H9 (cell line): ENCODE measurements around the gene NKX2-2. TPM values are rescaled to one million over a fixed set of nuclear protein-coding genes. Genes with fewer than 3 reads are reported as not detected.

Experiments
- DNase-seq: peaks from one replicate; pipeline ENCODE4 v3.0.0-alpha.2; 2017
- H2AFZ ChIP-seq: one replicate; pipeline ENCODE4 v1.6.1; 2013; ENCODE audit warnings: mild to moderate bottlenecking, low read length, control low read depth, moderate library complexity
- H2AK5ac ChIP-seq: 2 replicates; pipeline ENCODE4 v1.6.1; 2013; ENCODE audit warnings: low read length, control low read depth, mixed read lengths; ENCODE audit not compliant: insufficient read length
- H2BK120ac ChIP-seq: one replicate; pipeline ENCODE4 v1.6.1; 2013; ENCODE audit warnings: low read depth, mild to moderate bottlenecking, low read length, control low read depth, inconsistent platforms; ENCODE audit not compliant: poor library complexity, severe bottlenecking
- H2BK12ac ChIP-seq: 2 replicates; pipeline ENCODE4 v1.6.1; 2013; ENCODE audit warnings: low read length, control low read depth, mixed read lengths, low read depth; ENCODE audit not compliant: insufficient read length
- H2BK15ac ChIP-seq: 2 replicates; pipeline ENCODE4 v1.6.1; 2013; ENCODE audit warnings: low read depth, low read length, control low read depth
- H2BK20ac ChIP-seq: one replicate; pipeline ENCODE4 v1.6.1; 2013; ENCODE audit warnings: low read depth, mild to moderate bottlenecking, low read length, control low read depth, inconsistent platforms; ENCODE audit not compliant: poor library complexity, severe bottlenecking
- H2BK5ac ChIP-seq: 2 replicates; pipeline ENCODE4 v1.6.1; 2013; ENCODE audit warnings: low read length, control low read depth, mixed read lengths; ENCODE audit not compliant: insufficient read length
- H3K14ac ChIP-seq: 2 replicates; pipeline ENCODE4 v1.6.1; 2013; ENCODE audit warnings: low read length, control low read depth; ENCODE audit not compliant: insufficient read depth
- H3K18ac ChIP-seq: 2 replicates; pipeline ENCODE4 v1.6.1; 2013; ENCODE audit warnings: low read depth, mild to moderate bottlenecking, mixed read lengths, low read length, control low read depth; ENCODE audit not compliant: insufficient read length
- H3K23ac ChIP-seq: 2 replicates; pipeline ENCODE4 v1.6.1; 2013; ENCODE audit warnings: low read length, control low read depth, mixed read lengths, low read depth; ENCODE audit not compliant: insufficient read length
- H3K23me2 ChIP-seq: 2 replicates; pipeline ENCODE4 v1.6.1; 2013; ENCODE audit warnings: low read depth, mild to moderate bottlenecking, mixed read lengths, low read length, control low read depth; ENCODE audit not compliant: insufficient read length, poor library complexity, severe bottlenecking
- H3K27ac ChIP-seq: 2 replicates; pipeline ENCODE4 v1.5.1; 2013; ENCODE audit warnings: low read length, control low read depth, mixed read lengths, low read depth; ENCODE audit not compliant: insufficient read length
- H3K27me3 ChIP-seq: 2 replicates; pipeline ENCODE4 v1.6.1; 2013; ENCODE audit warnings: low read length, control low read depth, inconsistent platforms; ENCODE audit not compliant: insufficient read depth
- H3K4ac ChIP-seq: 2 replicates; pipeline ENCODE4 v1.6.1; 2013; ENCODE audit warnings: low read depth, mild to moderate bottlenecking, control low read depth, inconsistent platforms, low read length, moderate library complexity
- H3K4me1 ChIP-seq: 2 replicates; pipeline ENCODE4 v1.6.1; 2013; ENCODE audit warnings: low read length, control low read depth, inconsistent platforms; ENCODE audit not compliant: insufficient read depth
- H3K4me2 ChIP-seq: 2 replicates; pipeline ENCODE4 v1.6.1; 2013; ENCODE audit warnings: low read length, control low read depth, mixed read lengths; ENCODE audit not compliant: insufficient read length, insufficient read depth
- H3K56ac ChIP-seq: 2 replicates; pipeline ENCODE4 v1.6.1; 2013; ENCODE audit warnings: low read depth, mild to moderate bottlenecking, mixed read lengths, low read length, control low read depth; ENCODE audit not compliant: insufficient read length
- H3K79me1 ChIP-seq: 2 replicates; pipeline ENCODE4 v1.6.1; 2013; ENCODE audit warnings: low read depth, mild to moderate bottlenecking, moderate library complexity, low read length, control low read depth, inconsistent platforms; ENCODE audit not compliant: insufficient read depth, poor library complexity, severe bottlenecking
- H3K79me2 ChIP-seq: 2 replicates; pipeline ENCODE4 v1.6.1; 2013; ENCODE audit warnings: low read length, control low read depth, inconsistent platforms; ENCODE audit not compliant: insufficient read depth
- H3K9ac ChIP-seq: 2 replicates; pipeline ENCODE4 v1.6.1; 2013; ENCODE audit warnings: low read length, control low read depth, mixed read lengths; ENCODE audit not compliant: insufficient read length; ENCODE audit errors: extremely low read depth
- H3K9me3 ChIP-seq: one replicate; pipeline ENCODE4 v1.6.1; 2013; ENCODE audit warnings: low read depth, low read length, inconsistent platforms; ENCODE audit not compliant: control insufficient read depth
- H3T11ph ChIP-seq: one replicate; pipeline ENCODE4 v1.6.1; 2013; ENCODE audit warnings: mild to moderate bottlenecking, low read length, control low read depth, inconsistent platforms
- H4K20me1 ChIP-seq: one replicate; pipeline ENCODE4 v1.6.1; 2013; ENCODE audit not compliant: control insufficient read depth, insufficient read length, insufficient read depth
- H4K5ac ChIP-seq: 2 replicates; pipeline ENCODE4 v1.6.1; 2013; ENCODE audit warnings: low read depth, mild to moderate bottlenecking, mixed read lengths, low read length, control low read depth; ENCODE audit not compliant: insufficient read length
- H4K8ac ChIP-seq: replicated peaks from 2 replicates; pipeline ENCODE4 v1.6.1; 2013; ENCODE audit warnings: low read length, control low read depth, mixed read lengths, low read depth; ENCODE audit not compliant: insufficient read length
- H4K91ac ChIP-seq: 2 replicates; pipeline ENCODE4 v1.6.1; 2013; ENCODE audit warnings: low read depth, mild to moderate bottlenecking, moderate library complexity, mixed read lengths, low read length, control low read depth; ENCODE audit not compliant: insufficient read length
- H3K27ac Mint-ChIP-seq, 3 experiments: 2 replicates in 2 of 3; 3 replicates in 1 of 3; pipeline ENCODE4 v1.8.0; 2020 to 2021; ENCODE audit warnings: mixed read lengths in 3 of 3, mild to moderate bottlenecking in 1 of 3, moderate library complexity in 1 of 3
- H3K27me3 Mint-ChIP-seq: 2 replicates; pipeline ENCODE4 v1.8.0; 2021; ENCODE audit warnings: low read depth, mild to moderate bottlenecking, moderate library complexity, mixed read lengths
- H3K36me3 Mint-ChIP-seq, 3 experiments: 2 replicates in 2 of 3; 3 replicates in 1 of 3; pipeline ENCODE4 v1.8.0; 2020 to 2021; ENCODE audit warnings: low read depth in 3 of 3, mixed read lengths in 3 of 3; ENCODE audit not compliant: insufficient read depth in 1 of 3
- H3K4me1 Mint-ChIP-seq, 2 experiments: 2 replicates each; pipeline ENCODE4 v1.8.0; 2020; ENCODE audit warnings: mixed read lengths in 2 of 2
- H3K4me3 Mint-ChIP-seq, 2 experiments: 2 replicates in 1 of 2; 3 replicates in 1 of 2; pipeline ENCODE4 v1.8.0; 2020 to 2021; ENCODE audit warnings: mild to moderate bottlenecking in 2 of 2, mixed read lengths in 2 of 2, moderate library complexity in 1 of 2
- H3K9me3 Mint-ChIP-seq, 2 experiments: 2 replicates in 1 of 2; 3 replicates in 1 of 2; pipeline ENCODE4 v1.8.0; 2020; ENCODE audit warnings: mild to moderate bottlenecking in 2 of 2, mixed read lengths in 2 of 2, moderate library complexity in 1 of 2
- CTCF ChIP-seq: fragments of 200-600 bp; sonication (generic); conservative IDR thresholded peaks from 3 replicates; pipeline ENCODE4 v1.8.0; 2021; ENCODE audit warnings: antibody characterized with exemption, mild to moderate bottlenecking
- WGBS: extraction: QIAGEN DNeasy Blood & Tissue Kit; methylation state at CpG from one replicate; pipeline ENCODE4 v1.1.7; 2013; ENCODE audit warnings: missing lambda C conversion rate, low lambda C conversion rate, mixed read lengths; ENCODE audit not compliant: insufficient read length; ENCODE audit errors: extremely low coverage; 5-methylcytosine and 5-hydroxymethylcytosine counted together
- total RNA-seq: library from RNA; stranded (reverse); gene quantifications from 2 replicates; pipeline ENCODE4 v1.2.1, GENCODE V29; 2021

Gene NKX2-2
- total RNA-seq, 1 experiment from 2014 or later, result not detected

- Histone ChIP-seq H2BK20ac (no peak overlapping the region), H3K14ac (no peak overlapping the region), H3K4ac (no peak overlapping the region), H2AFZ (no peak overlapping the region), H4K91ac (no peak overlapping the region), H3T11ph (no peak overlapping the region), H4K8ac (no peak overlapping the region), H3K4me1 (no peaks in the 10 kb centered on the region), H3K27me3 (peaks cover 29% of the 10 kb centered on the region), H3K9me3 (no peaks in the 10 kb centered on the region), H4K20me1 (no peaks in the 10 kb centered on the region), H3K23me2 (peaks cover 10% of the 10 kb centered on the region), H2BK15ac (no peak overlapping the region), H3K79me1 (no peaks in the 10 kb centered on the region), H3K18ac (no peak overlapping the region), H3K4me2 (no peak overlapping the region), H3K56ac (no peak overlapping the region), H3K27ac (no peak overlapping the region), H3K23ac (no peak overlapping the region), H2BK5ac (no peak overlapping the region), H2BK12ac (no peak overlapping the region), H2AK5ac (no peak overlapping the region), H2BK120ac (no peak overlapping the region), H3K9ac (no peak overlapping the region), H4K5ac (no peak overlapping the region), H3K79me2 (no peaks in the 10 kb centered on the region)
- Mint-ChIP-seq H3K36me3 (peaks cover 0 to 7% (median 4%) of the 10 kb centered on the region in 3 experiments; a peak in 4 of 7 replicates), H3K4me3 (no peak overlapping the region), H3K27me3 (peaks cover 94% of the 10 kb centered on the region), H3K4me1 (peaks cover 13 to 34% of the 10 kb centered on the region in 2 experiments), H3K9me3 (peaks cover 0 to 2% of the 10 kb centered on the region in 2 experiments; a peak in 3 of 5 replicates), H3K27ac (no peak overlapping the region)
- no peak for TF ChIP-seq CTCF
- DNase-seq, result no peak
- no CpG with 5 or more reads among the region's 7 CpGs for WGBS
Measured at GRCh38 chr20:21504323-21504722, 9.5 kb downstream of the NKX2-2 start.
